Esophagus squamous epithelium (tissue), 4 donors: ENCODE measurements around the gene ISOC2.

Source experiments
- POLR2A ChIP-seq, 4 donors: fragments of 450-650 bp; IDR thresholded peaks; one replicate each; pipeline ENCODE4 v1.6.1; 2017; ENCODE audit warnings: antibody characterized with exemption in 4 of 4, mild to moderate bottlenecking in 4 of 4, moderate library complexity in 3 of 4
- TF ChIP-seq, protein P1 (sequence below), 6 experiments: fragments of 450-650 bp in 4 of 6; fragments of 200-600 bp in 2 of 6; sonication (generic) in 2 of 6; IDR thresholded peaks; one replicate each; pipeline ENCODE4 v1.5.1; 2016 to 2019; ENCODE audit warnings: antibody characterized with exemption in 6 of 6, mild to moderate bottlenecking in 4 of 6, moderate library complexity in 4 of 6

GRCh38 chr19:55472463-55472862 is 11.0 kb upstream of the ISOC2 start:
- TF ChIP-seq, protein P1, sequence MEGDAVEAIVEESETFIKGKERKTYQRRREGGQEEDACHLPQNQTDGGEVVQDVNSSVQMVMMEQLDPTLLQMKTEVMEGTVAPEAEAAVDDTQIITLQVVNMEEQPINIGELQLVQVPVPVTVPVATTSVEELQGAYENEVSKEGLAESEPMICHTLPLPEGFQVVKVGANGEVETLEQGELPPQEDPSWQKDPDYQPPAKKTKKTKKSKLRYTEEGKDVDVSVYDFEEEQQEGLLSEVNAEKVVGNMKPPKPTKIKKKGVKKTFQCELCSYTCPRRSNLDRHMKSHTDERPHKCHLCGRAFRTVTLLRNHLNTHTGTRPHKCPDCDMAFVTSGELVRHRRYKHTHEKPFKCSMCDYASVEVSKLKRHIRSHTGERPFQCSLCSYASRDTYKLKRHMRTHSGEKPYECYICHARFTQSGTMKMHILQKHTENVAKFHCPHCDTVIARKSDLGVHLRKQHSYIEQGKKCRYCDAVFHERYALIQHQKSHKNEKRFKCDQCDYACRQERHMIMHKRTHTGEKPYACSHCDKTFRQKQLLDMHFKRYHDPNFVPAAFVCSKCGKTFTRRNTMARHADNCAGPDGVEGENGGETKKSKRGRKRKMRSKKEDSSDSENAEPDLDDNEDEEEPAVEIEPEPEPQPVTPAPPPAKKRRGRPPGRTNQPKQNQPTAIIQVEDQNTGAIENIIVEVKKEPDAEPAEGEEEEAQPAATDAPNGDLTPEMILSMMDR (IDR thresholded peaks at IDR 0.05) = no peak
- TF ChIP-seq POLR2A (IDR thresholded peaks at IDR 0.05) = no peak
